AG09319 (cell line): Measurements from ENCODE around the gene ARVCF.

Source experiments
- DNase-seq: peaks from one replicate; pipeline ENCODE4 v3.0.0-alpha.2; 2010; ENCODE audit warnings: low read depth; ENCODE audit errors: extremely low read depth
- TF ChIP-seq, protein P1 (sequence below): IDR thresholded peaks from 2 replicates; pipeline ENCODE4 v1.5.1; 2011; ENCODE audit warnings: low read depth, mild to moderate bottlenecking, inconsistent platforms, low read length, moderate library complexity

The ARVCF gene

DNA sequence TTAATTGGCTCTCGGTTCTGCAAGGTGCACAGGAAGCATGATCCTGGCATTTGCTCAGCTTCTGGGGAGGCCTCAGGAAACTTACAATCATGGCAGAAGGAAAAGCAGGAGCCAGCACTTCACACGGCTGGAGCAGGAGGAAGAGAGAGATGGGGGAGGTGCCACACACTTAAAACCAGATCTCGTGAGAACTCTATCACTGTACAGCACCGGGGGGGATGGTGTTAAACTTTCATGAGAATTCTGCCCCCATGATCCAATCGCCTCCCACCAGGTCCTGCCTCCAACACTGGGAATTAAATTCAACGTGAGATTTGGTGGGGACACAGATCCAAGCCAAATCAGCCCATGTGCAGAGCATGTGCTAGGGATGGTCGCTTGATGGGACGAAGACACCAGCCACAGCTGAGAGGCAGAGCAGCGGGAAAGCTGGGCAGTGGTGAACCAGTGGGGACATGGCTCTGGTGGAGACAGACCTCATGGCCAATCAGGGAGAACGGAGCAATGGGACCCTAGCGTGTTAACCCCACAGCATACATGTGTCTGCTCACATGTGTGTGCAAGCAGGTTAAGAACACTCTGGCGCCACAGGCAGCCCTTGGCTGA lies 10.5 kb upstream of the ARVCF start:
- DNase-seq: no peak
- TF ChIP-seq, protein P1, sequence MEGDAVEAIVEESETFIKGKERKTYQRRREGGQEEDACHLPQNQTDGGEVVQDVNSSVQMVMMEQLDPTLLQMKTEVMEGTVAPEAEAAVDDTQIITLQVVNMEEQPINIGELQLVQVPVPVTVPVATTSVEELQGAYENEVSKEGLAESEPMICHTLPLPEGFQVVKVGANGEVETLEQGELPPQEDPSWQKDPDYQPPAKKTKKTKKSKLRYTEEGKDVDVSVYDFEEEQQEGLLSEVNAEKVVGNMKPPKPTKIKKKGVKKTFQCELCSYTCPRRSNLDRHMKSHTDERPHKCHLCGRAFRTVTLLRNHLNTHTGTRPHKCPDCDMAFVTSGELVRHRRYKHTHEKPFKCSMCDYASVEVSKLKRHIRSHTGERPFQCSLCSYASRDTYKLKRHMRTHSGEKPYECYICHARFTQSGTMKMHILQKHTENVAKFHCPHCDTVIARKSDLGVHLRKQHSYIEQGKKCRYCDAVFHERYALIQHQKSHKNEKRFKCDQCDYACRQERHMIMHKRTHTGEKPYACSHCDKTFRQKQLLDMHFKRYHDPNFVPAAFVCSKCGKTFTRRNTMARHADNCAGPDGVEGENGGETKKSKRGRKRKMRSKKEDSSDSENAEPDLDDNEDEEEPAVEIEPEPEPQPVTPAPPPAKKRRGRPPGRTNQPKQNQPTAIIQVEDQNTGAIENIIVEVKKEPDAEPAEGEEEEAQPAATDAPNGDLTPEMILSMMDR: no peak

GRCh38 chr22:20026204-20026908 lies 9.7 kb upstream of the ARVCF start:
- TF ChIP-seq, protein P1: no peak
- DNase-seq: no peak

DNA sequence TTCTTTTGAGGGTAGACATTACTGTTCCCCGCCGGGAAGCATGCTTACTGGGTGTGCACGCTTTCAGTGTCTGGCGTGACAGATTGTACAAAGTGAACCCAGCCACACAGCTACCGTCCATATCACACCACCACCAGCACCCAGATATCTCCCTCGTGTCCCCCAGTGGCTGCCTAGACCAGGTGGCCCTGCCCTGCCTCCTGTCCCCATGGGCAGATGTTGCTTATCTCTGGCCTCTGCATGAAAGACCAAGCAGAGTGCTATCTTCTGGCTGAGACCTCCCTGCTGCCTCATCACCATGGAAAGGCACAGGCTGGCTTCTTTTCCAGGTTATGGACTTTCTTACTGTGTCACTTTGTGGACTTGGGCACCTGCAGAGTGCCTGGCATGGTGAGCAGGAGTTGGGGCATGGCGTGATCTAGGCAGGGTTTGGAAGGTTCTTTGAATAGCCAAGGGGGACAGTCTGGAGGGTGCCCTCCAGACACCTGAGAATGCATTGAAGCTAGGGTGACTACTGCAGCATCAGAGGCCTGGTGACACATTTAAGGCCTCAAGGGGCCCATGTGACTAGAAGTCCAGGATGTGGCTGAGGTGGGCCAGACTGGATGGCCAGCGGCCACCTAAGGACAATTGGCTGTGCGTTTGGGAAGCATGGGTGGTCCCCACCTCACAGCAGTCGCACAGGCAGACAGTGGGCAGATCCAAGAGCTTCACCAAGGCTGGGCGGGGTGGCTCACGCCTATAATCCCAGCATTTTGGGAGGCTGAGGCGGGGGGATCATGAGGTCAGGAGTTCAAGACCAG lies 9.0 kb upstream of the ARVCF start:
- TF ChIP-seq, protein P1: no peak
- no peak for DNase-seq

DNA sequence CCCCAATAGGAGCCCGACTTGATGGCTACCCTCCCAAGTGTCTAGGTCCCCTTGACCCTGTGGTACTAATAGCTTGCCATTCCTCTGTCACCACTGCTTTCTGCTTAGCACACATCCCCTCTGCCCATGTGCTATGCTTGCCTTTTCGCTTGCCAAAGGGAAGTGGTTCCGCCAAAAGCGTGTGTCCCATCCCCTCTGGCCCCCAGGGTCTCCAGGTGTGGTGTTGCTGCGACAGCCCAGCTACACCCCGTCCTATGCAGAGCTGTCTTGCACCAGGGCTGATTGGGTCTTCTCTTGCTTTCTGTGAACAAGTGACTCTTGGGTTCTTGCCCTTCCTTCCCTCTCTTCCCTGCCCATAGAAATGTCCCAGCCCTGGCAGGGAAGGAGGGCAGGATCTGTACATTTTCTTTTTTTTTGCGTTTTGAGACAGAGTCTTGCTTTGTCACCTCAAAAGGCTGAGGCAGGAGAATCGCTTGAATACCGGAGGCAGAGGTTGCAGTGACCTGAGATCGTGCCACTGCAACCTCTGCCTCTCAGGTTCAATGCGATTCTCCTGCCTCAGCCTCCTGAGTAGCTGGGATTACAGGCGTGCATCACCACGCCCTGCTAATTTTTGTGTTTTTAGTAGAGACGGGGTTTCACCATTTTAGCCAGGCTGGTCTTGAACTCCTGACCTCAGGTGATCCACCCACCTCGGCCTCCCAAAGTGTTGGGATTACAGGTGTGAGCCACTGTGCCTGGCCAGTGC lies 8.2 kb upstream of the ARVCF start:
- DNase-seq: no peak
- TF ChIP-seq, protein P1: no peak

- DNase-seq: no peak
- TF ChIP-seq, protein P1: no peak
Measured at GRCh38 chr22:20024225-20024624, 7.6 kb upstream of the ARVCF start.

- TF ChIP-seq, protein P1: no peak
- no peak for DNase-seq
Measured at GRCh38 chr22:20022978-20023613, 6.5 kb upstream of the ARVCF start.
